ENCODE measurements around the gene EPB41. TPM values are rescaled to one million over a fixed set of nuclear protein-coding genes. Genes with fewer than 3 reads are reported as not detected.

Gene EPB41
- total RNA-seq, 4 donors from 2014 or later = 28.8 to 57.6 (median 43.2) TPM

DNA sequence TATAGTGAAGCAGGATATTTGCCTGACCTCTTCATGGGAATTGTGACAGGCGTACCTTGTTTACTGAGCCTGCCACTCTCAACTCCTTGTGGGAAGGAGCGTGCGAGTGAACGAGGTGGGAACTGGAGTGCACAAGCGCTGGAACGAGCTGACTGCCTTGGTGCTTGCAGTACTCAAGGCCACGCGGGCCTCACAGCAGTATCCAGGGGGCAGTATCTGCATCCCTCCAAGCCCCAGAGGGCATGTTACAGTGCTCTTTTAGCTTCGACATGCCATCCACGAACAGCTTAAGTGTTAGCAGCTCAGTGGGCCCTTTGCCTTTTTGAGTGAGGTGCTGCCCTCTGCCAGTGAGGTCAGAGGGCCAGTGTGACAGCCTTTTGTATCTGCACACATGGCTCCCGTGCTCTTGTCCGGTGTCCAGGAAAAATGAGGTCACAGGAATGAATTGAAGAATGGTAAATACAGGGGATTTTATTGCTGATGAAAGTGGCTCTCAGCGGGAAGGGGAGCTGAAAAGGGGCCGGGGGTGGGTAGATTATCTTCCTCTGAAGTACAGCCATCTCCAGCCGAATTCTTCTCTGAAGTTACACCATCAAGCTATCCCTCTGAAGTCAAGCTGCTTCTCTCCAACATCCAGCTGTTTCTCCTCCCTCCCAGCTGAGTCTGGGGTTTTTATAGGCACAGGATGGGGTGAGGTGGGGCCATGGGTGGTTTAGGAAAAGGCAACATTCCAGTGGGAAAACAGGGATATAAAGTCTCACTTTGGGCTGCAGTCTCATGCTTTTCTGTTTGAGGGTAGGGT is 69.3 kb downstream of the EPB41 start:
- TF ChIP-seq, protein P1, sequence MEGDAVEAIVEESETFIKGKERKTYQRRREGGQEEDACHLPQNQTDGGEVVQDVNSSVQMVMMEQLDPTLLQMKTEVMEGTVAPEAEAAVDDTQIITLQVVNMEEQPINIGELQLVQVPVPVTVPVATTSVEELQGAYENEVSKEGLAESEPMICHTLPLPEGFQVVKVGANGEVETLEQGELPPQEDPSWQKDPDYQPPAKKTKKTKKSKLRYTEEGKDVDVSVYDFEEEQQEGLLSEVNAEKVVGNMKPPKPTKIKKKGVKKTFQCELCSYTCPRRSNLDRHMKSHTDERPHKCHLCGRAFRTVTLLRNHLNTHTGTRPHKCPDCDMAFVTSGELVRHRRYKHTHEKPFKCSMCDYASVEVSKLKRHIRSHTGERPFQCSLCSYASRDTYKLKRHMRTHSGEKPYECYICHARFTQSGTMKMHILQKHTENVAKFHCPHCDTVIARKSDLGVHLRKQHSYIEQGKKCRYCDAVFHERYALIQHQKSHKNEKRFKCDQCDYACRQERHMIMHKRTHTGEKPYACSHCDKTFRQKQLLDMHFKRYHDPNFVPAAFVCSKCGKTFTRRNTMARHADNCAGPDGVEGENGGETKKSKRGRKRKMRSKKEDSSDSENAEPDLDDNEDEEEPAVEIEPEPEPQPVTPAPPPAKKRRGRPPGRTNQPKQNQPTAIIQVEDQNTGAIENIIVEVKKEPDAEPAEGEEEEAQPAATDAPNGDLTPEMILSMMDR (IDR thresholded peaks at IDR 0.05) = no peak
- ATAC-seq (ENCODE audit: low FRiP score) = no peak
- DNase-seq (ENCODE audit: low spot score) = no peak

DNA sequence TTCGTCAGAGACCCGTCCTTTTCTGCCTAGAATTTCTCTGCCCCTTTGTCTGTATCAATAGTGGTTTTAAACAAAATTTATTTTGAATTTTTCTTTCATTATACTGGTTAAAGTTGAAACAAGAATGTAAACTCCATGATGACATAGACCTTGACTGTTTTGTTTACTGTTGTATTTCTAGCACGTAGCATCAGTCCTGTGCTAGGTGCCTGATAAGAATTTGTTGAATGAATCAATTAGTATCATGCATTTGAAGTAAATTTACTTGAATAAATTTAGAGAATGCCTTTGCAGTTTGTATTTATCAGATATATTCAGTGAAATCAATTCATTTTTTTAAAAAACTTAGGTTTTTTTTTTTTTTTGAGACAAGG is 69.9 kb downstream of the EPB41 start:
- no peak for DNase-seq (ENCODE audit: low spot score)
- no peak for ATAC-seq (ENCODE audit: low FRiP score)
- TF ChIP-seq, protein P1 (IDR thresholded peaks at IDR 0.05) = no peak

DNA sequence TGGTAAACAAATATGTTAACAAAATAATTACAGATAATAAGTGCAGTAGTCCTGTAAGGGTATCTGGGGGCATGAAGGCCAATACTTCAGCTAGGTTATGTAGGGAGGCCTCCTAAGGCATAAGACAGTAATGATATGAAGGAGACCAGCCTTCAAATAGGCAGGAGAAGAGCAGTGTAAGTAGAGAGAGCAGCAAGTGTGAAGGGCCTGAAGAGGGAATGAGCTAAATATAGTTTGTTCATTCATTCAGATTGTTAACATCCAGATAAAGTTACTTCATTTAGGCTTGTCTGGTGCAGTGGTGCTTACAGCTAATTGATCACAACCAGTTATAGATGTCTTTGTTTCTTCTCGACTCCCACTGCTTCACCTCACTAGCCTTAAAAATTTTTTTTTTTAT is 71.1 kb downstream of the EPB41 start:
- DNase-seq (ENCODE audit: low spot score) (no peak), ATAC-seq (ENCODE audit: low FRiP score) (no peak)
- TF ChIP-seq, protein P1 (IDR thresholded peaks at IDR 0.05) = no peak

DNA sequence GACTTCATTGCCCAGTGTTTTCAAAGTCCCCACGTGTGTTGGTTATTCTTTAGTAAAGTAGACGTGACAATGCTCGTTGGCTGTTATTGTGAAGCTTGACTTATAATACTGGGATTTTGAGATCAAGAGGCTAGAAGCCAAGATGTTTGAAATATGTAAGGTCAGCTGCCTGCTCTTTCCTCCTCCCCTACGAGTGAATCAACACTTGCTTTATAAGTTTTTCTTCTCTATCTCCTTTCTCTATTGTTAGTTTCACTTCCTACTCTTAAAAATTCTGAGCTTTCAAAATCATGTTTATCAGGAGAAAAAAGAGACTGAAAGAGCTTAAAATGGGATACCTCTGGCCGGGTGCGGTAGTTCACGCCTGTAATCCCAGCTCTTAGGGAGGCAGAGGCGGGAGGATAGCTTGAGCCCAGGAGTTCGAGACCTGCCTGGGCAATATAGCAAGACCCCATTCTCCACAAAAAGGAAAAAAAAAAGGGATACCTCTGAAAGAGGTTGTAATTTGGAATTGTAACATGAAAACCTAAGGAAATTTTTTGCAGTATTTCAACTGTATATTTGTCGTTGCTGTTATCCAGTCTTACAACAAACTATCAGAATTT is 72.0 kb downstream of the EPB41 start:
- DNase-seq (ENCODE audit: low spot score) (no peak), ATAC-seq (ENCODE audit: low FRiP score) (peak; percentile 37)
- TF ChIP-seq, protein P1 (IDR thresholded peaks at IDR 0.05) = no peak

DNA sequence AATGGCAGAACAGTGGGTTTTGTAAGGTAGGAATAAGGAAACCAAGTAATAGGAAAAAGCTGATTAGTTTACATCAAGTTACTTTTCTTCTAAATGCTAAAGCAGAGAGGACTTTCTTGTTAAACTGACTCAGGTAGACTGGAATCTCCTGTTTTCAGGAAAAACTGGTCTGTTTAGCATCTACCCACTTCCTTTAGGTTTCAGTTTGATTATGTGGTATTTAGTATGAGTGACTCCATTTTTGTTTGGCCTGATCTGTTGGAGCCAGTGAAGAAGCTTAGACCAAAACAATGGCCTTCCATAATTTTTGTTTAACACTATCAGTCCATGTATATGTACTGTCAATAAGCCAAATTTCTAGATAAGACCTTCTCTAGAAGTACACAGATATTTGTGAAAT is 88.4 kb downstream of the EPB41 start:
- TF ChIP-seq, protein P1 (IDR thresholded peaks at IDR 0.05) = no peak
- no peak for ATAC-seq (ENCODE audit: low FRiP score)
- no peak for DNase-seq (ENCODE audit: low spot score)

DNA sequence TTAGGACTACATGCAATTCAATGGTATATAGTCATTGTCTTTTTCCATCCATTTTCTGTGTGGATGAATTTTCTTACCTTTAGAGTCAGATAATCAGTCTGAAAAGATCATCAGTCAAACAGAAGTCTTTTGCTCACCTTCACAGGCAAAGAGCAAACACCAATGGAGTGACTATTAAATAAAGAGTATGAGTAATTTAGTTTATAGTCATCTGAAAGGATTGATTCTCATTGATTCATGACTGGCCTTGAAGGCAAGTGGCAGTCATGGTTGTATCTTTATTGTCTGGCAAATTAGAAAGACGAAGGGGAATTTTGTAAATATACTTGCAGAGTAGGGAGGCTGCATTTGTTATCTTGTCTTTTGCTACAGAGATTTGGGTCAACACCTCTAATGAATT is 89.9 kb downstream of the EPB41 start:
- no peak for ATAC-seq (ENCODE audit: low FRiP score)
- TF ChIP-seq, protein P1 (IDR thresholded peaks at IDR 0.05) = no peak

DNA sequence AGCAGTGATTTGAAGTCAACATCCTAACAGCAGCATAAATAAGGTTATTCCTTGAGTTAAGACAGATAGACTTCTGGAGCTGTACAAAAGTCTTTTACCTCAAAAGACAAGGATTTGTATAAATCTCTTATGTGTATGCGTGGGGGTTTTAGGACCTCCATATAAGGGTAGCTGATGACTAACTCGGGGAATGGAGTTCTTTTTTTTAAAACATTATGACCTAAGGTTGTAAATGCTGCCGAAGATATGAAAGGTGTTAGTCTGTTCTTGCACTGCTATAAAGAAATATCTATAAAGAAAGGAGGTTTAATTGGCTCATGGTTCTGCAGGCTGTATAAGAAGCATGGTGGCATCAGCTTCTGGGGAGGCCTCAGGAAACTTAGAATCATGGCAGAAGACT is 90.4 kb downstream of the EPB41 start:
- TF ChIP-seq, protein P1 (IDR thresholded peaks at IDR 0.05) = no peak
- DNase-seq (ENCODE audit: low spot score) = no peak
- ATAC-seq (ENCODE audit: low FRiP score) = no peak

More for the DNA sequence above, 89.9 kb downstream of the EPB41 start:
- DNase-seq (ENCODE audit: low spot score) = no peak

Data from omental fat pad (tissue), 4 donors.